ENCODE data around the gene PPP1R2.

Gene PPP1R2

DNA sequence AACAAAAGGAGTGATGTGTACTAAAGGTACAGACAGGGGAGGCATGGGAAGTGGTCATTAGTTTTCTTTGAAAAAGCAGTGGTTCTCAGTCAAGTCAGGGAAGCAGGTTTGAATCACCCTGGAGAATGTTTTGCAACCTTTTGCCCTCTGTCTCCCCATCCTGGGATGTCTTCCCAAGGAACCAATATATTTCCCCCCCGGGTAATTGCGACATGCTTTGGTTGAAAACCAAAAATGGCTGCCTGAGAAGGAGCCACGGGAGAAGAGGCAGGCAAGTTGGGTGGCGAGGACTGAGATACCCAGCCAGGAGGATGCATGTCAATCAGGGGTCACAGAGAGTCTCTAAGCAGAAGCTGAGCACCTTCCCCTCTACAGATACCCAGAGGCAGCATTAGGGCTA is 20.2 kb upstream of the PPP1R2 start:
- Histone ChIP-seq H3K27ac (ENCODE audit: low read depth, low read length) (no peak overlapping the region), H3K9ac (ENCODE audit: low read depth, low read length) (no peak overlapping the region), H3K4me1 (ENCODE audit: control insufficient read depth, insufficient read depth, low read length) (no peaks in the 10 kb centered on the region), H3K36me3 (ENCODE audit: control insufficient read depth, insufficient read depth, low read length) (no peaks in the 10 kb centered on the region), H3K9me3 (ENCODE audit: control insufficient read depth, insufficient read depth, low read length) (no peaks in the 10 kb centered on the region), H3K4me3 (ENCODE audit: low read depth, low read length) (no peak overlapping the region), H3K27me3 (ENCODE audit: control insufficient read depth, insufficient read depth, low read length) (no peaks in the 10 kb centered on the region)

DNA sequence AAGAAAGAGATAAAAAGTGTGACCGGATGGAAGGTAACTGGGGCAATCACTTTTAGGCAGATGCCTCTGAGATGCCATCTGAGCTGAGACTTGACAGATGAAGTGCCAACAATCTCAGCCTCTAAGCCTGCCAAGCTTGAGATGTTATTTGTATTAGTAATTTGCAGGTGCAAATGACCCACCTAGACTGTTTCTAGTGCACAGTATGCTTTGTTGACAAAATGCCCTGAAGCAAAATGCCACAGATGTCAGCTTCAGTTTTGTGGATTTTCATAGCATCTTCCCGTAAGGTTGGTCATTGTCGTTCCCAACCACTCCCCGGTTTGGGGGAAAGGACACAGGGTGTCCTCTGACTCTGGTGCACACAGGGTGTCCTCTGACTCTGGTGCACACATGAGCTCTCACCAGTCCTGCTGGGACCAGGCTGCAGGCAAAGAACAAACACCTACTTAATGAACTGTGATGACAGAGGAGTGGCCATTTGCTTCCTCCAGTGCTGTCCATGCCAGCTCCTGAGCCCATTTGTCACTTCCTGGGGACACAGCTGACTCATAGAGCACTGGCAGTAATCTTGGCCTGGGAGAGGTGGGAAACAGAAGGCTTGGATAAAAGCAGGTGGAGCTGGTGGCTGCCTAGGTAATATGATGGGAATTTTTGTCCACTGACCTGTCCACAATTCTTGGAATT is 16.7 kb upstream of the PPP1R2 start:
- Histone ChIP-seq H3K27ac (ENCODE audit: low read depth, low read length) (no peak overlapping the region), H3K9me3 (ENCODE audit: control insufficient read depth, insufficient read depth, low read length) (no peaks in the 10 kb centered on the region), H3K27me3 (ENCODE audit: control insufficient read depth, insufficient read depth, low read length) (no peaks in the 10 kb centered on the region; the same call in 1 of the 2 replicates), H3K36me3 (ENCODE audit: control insufficient read depth, insufficient read depth, low read length) (no peaks in the 10 kb centered on the region), H3K9ac (ENCODE audit: low read depth, low read length) (no peak overlapping the region), H3K4me3 (ENCODE audit: low read depth, low read length) (no peak overlapping the region), H3K4me1 (ENCODE audit: control insufficient read depth, insufficient read depth, low read length) (no peaks in the 10 kb centered on the region)

DNA sequence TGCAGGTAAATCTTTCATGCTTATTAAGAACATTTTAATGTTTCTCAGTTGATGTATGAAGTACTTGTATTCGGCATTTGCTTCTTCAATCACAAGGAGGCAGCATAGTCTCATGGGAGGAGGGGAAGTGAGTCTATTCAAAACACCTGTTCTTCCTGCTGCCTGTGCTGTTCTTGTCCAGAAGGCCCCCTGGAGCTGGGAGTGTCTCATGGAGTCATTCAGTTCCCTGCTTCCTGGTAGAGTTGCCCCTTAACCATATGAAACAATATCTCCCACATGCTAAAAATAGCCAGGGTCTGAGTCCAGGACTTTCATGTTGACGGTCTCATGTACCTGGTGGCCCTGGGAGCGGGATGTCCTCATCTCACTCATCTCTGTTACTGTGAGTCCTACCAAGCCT is 15.5 kb upstream of the PPP1R2 start:
- H3K27me3 ChIP-seq (ENCODE audit: control insufficient read depth, insufficient read depth, low read length) = no peaks in the 10 kb centered on the region; the same call in 1 of the 2 replicates
- no peaks in the 10 kb centered on the region for H3K36me3 ChIP-seq (ENCODE audit: control insufficient read depth, insufficient read depth, low read length)
- no peaks in the 10 kb centered on the region for H3K4me1 ChIP-seq (ENCODE audit: control insufficient read depth, insufficient read depth, low read length)
- H3K9me3 ChIP-seq (ENCODE audit: control insufficient read depth, insufficient read depth, low read length) = no peaks in the 10 kb centered on the region
- H3K4me3 ChIP-seq (ENCODE audit: low read depth, low read length) = no peak overlapping the region
- no peak overlapping the region for H3K9ac ChIP-seq (ENCODE audit: low read depth, low read length)
- H3K27ac ChIP-seq (ENCODE audit: low read depth, low read length) = no peak overlapping the region

DNA sequence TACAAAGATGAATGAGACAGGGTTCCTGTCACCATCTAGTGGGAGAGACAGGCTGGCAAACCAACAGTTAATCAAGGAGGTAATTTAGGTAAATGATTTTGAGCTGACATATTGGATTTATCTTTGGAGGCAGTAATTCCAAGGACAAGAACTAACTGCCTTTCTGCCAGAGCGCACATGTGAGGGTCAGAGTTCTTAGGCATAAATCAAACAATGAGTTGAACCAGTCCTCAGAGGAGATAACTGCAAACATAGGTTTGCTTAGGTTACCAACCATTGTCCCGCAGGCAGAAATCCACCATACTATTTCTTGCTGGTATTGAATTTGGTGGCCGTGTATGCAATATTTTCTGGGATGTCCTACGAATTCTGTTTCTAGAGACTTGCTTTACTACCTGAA is 14.2 kb upstream of the PPP1R2 start:
- no peaks in the 10 kb centered on the region; the same call in 1 of the 2 replicates for H3K27me3 ChIP-seq (ENCODE audit: control insufficient read depth, insufficient read depth, low read length)
- no peak overlapping the region for H3K27ac ChIP-seq (ENCODE audit: low read depth, low read length)
- H3K4me3 ChIP-seq (ENCODE audit: low read depth, low read length) = no peak overlapping the region
- H3K9me3 ChIP-seq (ENCODE audit: control insufficient read depth, insufficient read depth, low read length) = no peaks in the 10 kb centered on the region
- H3K9ac ChIP-seq (ENCODE audit: low read depth, low read length) = no peak overlapping the region
- no peaks in the 10 kb centered on the region for H3K36me3 ChIP-seq (ENCODE audit: control insufficient read depth, insufficient read depth, low read length)
- H3K4me1 ChIP-seq (ENCODE audit: control insufficient read depth, insufficient read depth, low read length) = no peaks in the 10 kb centered on the region

GRCh38 chr3:195556390-195556789 is 13.3 kb upstream of the PPP1R2 start:
- no peak overlapping the region for H3K9ac ChIP-seq (ENCODE audit: low read depth, low read length)
- H3K4me3 ChIP-seq (ENCODE audit: low read depth, low read length) = no peak overlapping the region
- no peak overlapping the region for H3K27ac ChIP-seq (ENCODE audit: low read depth, low read length)
- H3K4me1 ChIP-seq (ENCODE audit: control insufficient read depth, insufficient read depth, low read length) = no peaks in the 10 kb centered on the region
- H3K36me3 ChIP-seq (ENCODE audit: control insufficient read depth, insufficient read depth, low read length) = no peaks in the 10 kb centered on the region
- H3K9me3 ChIP-seq (ENCODE audit: control insufficient read depth, insufficient read depth, low read length) = no peaks in the 10 kb centered on the region
- H3K27me3 ChIP-seq (ENCODE audit: control insufficient read depth, insufficient read depth, low read length) = no peaks in the 10 kb centered on the region; the same call in 1 of the 2 replicates

DNA sequence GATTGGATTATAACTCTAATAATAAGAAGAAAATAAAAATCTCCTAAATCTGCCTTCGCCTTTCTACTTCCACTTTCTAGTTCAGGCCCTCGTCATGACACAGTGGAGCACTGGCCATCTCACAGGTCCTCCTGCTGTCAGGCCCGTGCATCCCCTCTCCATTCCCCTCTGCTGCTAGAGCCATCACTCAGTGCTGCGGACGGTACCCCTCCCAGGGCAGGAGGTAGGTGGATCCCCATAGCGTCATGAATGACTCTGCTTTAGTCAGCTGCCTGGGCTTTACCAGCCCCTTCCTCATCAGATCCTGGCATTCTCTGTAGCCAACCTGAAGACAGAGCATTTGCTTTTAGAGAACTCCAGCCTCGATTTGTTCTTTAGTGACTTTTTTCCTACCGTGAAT is 12.0 kb upstream of the PPP1R2 start:
- no peak overlapping the region for H3K9ac ChIP-seq (ENCODE audit: low read depth, low read length)
- no peak overlapping the region for H3K27ac ChIP-seq (ENCODE audit: low read depth, low read length)
- no peaks in the 10 kb centered on the region for H3K36me3 ChIP-seq (ENCODE audit: control insufficient read depth, insufficient read depth, low read length)
- H3K4me1 ChIP-seq (ENCODE audit: control insufficient read depth, insufficient read depth, low read length) = no peaks in the 10 kb centered on the region
- H3K9me3 ChIP-seq (ENCODE audit: control insufficient read depth, insufficient read depth, low read length) = no peaks in the 10 kb centered on the region
- H3K4me3 ChIP-seq (ENCODE audit: low read depth, low read length) = no peak overlapping the region
- H3K27me3 ChIP-seq (ENCODE audit: control insufficient read depth, insufficient read depth, low read length) = no peaks in the 10 kb centered on the region; the same call in 1 of the 2 replicates

DNA sequence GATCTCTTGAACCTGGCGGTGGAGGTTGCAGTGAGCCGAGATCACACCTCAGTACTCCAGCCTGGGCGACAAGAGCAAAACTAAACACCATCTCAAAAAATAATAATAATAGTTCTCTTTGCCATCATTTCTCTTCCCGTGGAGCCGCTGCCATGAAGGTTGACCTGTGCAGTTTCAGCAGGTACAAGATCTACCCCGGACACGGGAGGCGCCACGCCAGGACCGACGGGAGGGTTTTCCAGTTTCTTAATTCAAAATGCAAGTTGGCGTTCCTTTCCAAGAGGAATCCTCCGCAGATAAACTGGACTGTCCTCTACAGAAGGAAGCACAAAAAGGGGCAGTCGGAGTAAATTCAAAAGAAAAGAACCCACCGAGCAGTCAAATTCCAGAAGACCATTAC is 11.3 kb upstream of the PPP1R2 start:
- no peaks in the 10 kb centered on the region for H3K36me3 ChIP-seq (ENCODE audit: control insufficient read depth, insufficient read depth, low read length)
- H3K4me1 ChIP-seq (ENCODE audit: control insufficient read depth, insufficient read depth, low read length) = no peaks in the 10 kb centered on the region

DNA sequence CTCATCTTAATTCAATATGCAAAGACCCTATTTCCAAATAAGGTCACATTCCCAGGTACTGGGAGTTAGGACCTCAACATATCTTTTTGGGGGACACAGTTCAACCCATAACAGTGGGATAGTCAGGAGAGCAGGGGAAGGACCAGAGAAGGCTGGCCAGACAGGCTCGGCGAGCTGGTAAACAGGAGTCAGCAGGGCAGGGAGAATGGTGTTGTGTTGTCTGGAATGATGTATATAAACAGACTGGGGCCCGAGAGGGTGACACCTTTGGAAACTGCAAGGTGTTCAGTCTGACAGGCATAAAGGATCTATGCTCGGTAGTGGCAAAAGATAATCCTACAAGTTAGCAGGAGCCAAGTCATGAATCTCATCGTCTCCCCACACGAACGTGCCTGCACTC is 10.1 kb upstream of the PPP1R2 start:
- Histone ChIP-seq H3K4me1 (ENCODE audit: control insufficient read depth, insufficient read depth, low read length) (peaks cover 9% of the 10 kb centered on the region), H3K9me3 (ENCODE audit: control insufficient read depth, insufficient read depth, low read length) (no peaks in the 10 kb centered on the region), H3K4me3 (ENCODE audit: low read depth, low read length) (no peak overlapping the region), H3K27me3 (ENCODE audit: control insufficient read depth, insufficient read depth, low read length) (no peaks in the 10 kb centered on the region; the same call in 1 of the 2 replicates), H3K27ac (ENCODE audit: low read depth, low read length) (no peak overlapping the region), H3K9ac (ENCODE audit: low read depth, low read length) (no peak overlapping the region), H3K36me3 (ENCODE audit: control insufficient read depth, insufficient read depth, low read length) (no peaks in the 10 kb centered on the region)

More for the DNA sequence above, 11.3 kb upstream of the PPP1R2 start:
- Histone ChIP-seq H3K9me3 (ENCODE audit: control insufficient read depth, insufficient read depth, low read length) (no peaks in the 10 kb centered on the region), H3K27me3 (ENCODE audit: control insufficient read depth, insufficient read depth, low read length) (no peaks in the 10 kb centered on the region; the same call in 1 of the 2 replicates), H3K9ac (ENCODE audit: low read depth, low read length) (no peak overlapping the region), H3K4me3 (ENCODE audit: low read depth, low read length) (no peak overlapping the region), H3K27ac (ENCODE audit: low read depth, low read length) (no peak overlapping the region)

GRCh38 chr3:195551381-195551978 is 8.4 kb upstream of the PPP1R2 start:
- H3K9ac ChIP-seq (ENCODE audit: low read depth, low read length) = no peak overlapping the region
- peaks cover 15% of the 10 kb centered on the region for H3K4me1 ChIP-seq (ENCODE audit: control insufficient read depth, insufficient read depth, low read length)
- no peak overlapping the region for H3K27ac ChIP-seq (ENCODE audit: low read depth, low read length)
- no peaks in the 10 kb centered on the region for H3K36me3 ChIP-seq (ENCODE audit: control insufficient read depth, insufficient read depth, low read length)
- H3K4me3 ChIP-seq (ENCODE audit: low read depth, low read length) = no peak overlapping the region
- H3K9me3 ChIP-seq (ENCODE audit: control insufficient read depth, insufficient read depth, low read length) = no peaks in the 10 kb centered on the region
- no peaks in the 10 kb centered on the region for H3K27me3 ChIP-seq (ENCODE audit: control insufficient read depth, insufficient read depth, low read length)

DNA sequence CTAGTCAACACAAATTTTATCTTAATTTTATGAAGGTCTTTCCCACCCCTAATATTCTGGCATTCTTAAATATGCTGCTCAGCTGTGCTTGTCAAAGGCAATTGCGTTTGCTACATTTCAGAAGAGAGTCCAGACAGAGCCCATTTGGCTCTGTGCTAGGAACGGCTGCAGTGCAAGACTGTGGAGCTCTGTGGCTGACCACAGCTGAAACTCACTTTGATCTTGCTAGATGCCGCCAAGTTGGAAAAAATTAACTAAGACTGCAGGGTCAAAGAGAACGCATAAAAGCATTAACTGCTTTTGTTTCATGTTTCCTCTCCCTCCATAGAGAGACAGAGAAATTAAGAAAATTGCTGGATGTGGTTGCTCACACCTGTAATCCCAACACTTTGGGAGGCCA is 7.6 kb upstream of the PPP1R2 start:
- Histone ChIP-seq H3K36me3 (ENCODE audit: control insufficient read depth, insufficient read depth, low read length) (no peaks in the 10 kb centered on the region), H3K4me1 (ENCODE audit: control insufficient read depth, insufficient read depth, low read length) (peaks cover 15% of the 10 kb centered on the region), H3K4me3 (ENCODE audit: low read depth, low read length) (no peak overlapping the region), H3K9ac (ENCODE audit: low read depth, low read length) (no peak overlapping the region), H3K27me3 (ENCODE audit: control insufficient read depth, insufficient read depth, low read length) (peaks cover 5% of the 10 kb centered on the region; the same call in 1 of the 2 replicates), H3K9me3 (ENCODE audit: control insufficient read depth, insufficient read depth, low read length) (no peaks in the 10 kb centered on the region), H3K27ac (ENCODE audit: low read depth, low read length) (no peak overlapping the region)

GRCh38 chr3:195549931-195550519 is 6.9 kb upstream of the PPP1R2 start:
- Histone ChIP-seq H3K27ac (ENCODE audit: low read depth, low read length) (no peak overlapping the region), H3K9me3 (ENCODE audit: control insufficient read depth, insufficient read depth, low read length) (no peaks in the 10 kb centered on the region), H3K9ac (ENCODE audit: low read depth, low read length) (no peak overlapping the region), H3K36me3 (ENCODE audit: control insufficient read depth, insufficient read depth, low read length) (no peaks in the 10 kb centered on the region), H3K27me3 (ENCODE audit: control insufficient read depth, insufficient read depth, low read length) (peaks cover 7% of the 10 kb centered on the region), H3K4me1 (ENCODE audit: control insufficient read depth, insufficient read depth, low read length) (peaks cover 15% of the 10 kb centered on the region), H3K4me3 (ENCODE audit: low read depth, low read length) (no peak overlapping the region)
